ENCODE results near the gene B3GAT1.

B3GAT1 gene

GRCh38 chr11:134370526-134371435, 41.3 kb downstream of the B3GAT1 start:
- DNase-seq: no peak

- no peak for DNase-seq
These were observed 42.2 kb downstream of the B3GAT1 start for GRCh38 chr11:134369656-134370525.

- DNase-seq: no peak
These were observed 44.3 kb downstream of the B3GAT1 start for GRCh38 chr11:134367781-134368180.

- DNase-seq: no peak
These were observed 45.8 kb downstream of the B3GAT1 start for GRCh38 chr11:134366254-134366653.

- no peak for DNase-seq
These were observed 46.8 kb downstream of the B3GAT1 start for GRCh38 chr11:134365011-134365925.

GRCh38 chr11:134364261-134364660, 47.8 kb downstream of the B3GAT1 start:
- DNase-seq: no peak

- DNase-seq: no peak
These were observed 48.5 kb downstream of the B3GAT1 start for GRCh38 chr11:134363592-134363991.

GRCh38 chr11:134363161-134363560, 48.9 kb downstream of the B3GAT1 start:
- DNase-seq: no peak

- no peak for DNase-seq
These were observed 49.7 kb downstream of the B3GAT1 start for GRCh38 chr11:134362192-134362901.

- no peak for DNase-seq
These were observed 50.4 kb downstream of the B3GAT1 start for GRCh38 chr11:134361661-134362060.

- DNase-seq: peak; percentile 78 to 81
These were observed 51.8 kb downstream of the B3GAT1 start for GRCh38 chr11:134360050-134360835.

- no peak for DNase-seq
These were observed 52.4 kb downstream of the B3GAT1 start for GRCh38 chr11:134359646-134360045.

- DNase-seq: no peak
These were observed 53.1 kb downstream of the B3GAT1 start for GRCh38 chr11:134358856-134359490.

GRCh38 chr11:134358165-134358855, 53.7 kb downstream of the B3GAT1 start:
- DNase-seq: no peak

GRCh38 chr11:134357545-134357839, 54.5 kb downstream of the B3GAT1 start:
- DNase-seq: no peak

GRCh38 chr11:134356656-134357544, 55.1 kb downstream of the B3GAT1 start:
- no peak for DNase-seq

- no peak for DNase-seq
These were observed 56.4 kb downstream of the B3GAT1 start for GRCh38 chr11:134355656-134356055.

GRCh38 chr11:134355136-134355535, 56.9 kb downstream of the B3GAT1 start:
- no peak for DNase-seq

GRCh38 chr11:134352111-134352510, 59.9 kb downstream of the B3GAT1 start:
- DNase-seq: no peak
